HUES48 (cell line): ENCODE results near the gene CZIB.

Experiments
- H3K27ac ChIP-seq: one replicate; pipeline ENCODE4 v1.7.0; 2013; ENCODE audit warnings: low read depth, low read length, inconsistent platforms
- H3K27me3 ChIP-seq: 2 replicates; pipeline ENCODE4 v1.6.1; 2013; ENCODE audit warnings: mild to moderate bottlenecking, low read length; ENCODE audit not compliant: control insufficient read depth, insufficient read depth
- H3K36me3 ChIP-seq: 2 replicates; pipeline ENCODE4 v1.6.1; 2013; ENCODE audit warnings: low read length; ENCODE audit not compliant: control insufficient read depth, insufficient read depth
- H3K4me1 ChIP-seq: 2 replicates; pipeline ENCODE4 v1.6.1; 2013; ENCODE audit warnings: mild to moderate bottlenecking, low read length; ENCODE audit not compliant: control insufficient read depth, insufficient read depth
- H3K4me3 ChIP-seq: 2 replicates; pipeline ENCODE4 v1.5.1; 2013; ENCODE audit warnings: mild to moderate bottlenecking, low read depth, low read length
- H3K9ac ChIP-seq: 2 replicates; pipeline ENCODE4 v1.6.1; 2013; ENCODE audit warnings: mild to moderate bottlenecking, low read depth, low read length, moderate library complexity
- H3K9me3 ChIP-seq: 2 replicates; pipeline ENCODE4 v1.6.1; 2013; ENCODE audit warnings: low read length; ENCODE audit not compliant: control insufficient read depth, insufficient read depth

CZIB gene

GRCh38 chr1:53166912-53167311 lies 53.5 kb downstream of the CZIB start:
- no peaks in the 10 kb centered on the region for H3K9me3 ChIP-seq
- peaks cover 14% of the 10 kb centered on the region for H3K4me1 ChIP-seq
- no peak overlapping the region for H3K4me3 ChIP-seq
- H3K36me3 ChIP-seq: no peaks in the 10 kb centered on the region
- H3K27ac ChIP-seq: no peak overlapping the region
- H3K9ac ChIP-seq: no peak overlapping the region
- H3K27me3 ChIP-seq: no peaks in the 10 kb centered on the region

- no peaks in the 10 kb centered on the region for H3K27me3 ChIP-seq
- no peaks in the 10 kb centered on the region for H3K36me3 ChIP-seq
- H3K9me3 ChIP-seq: no peaks in the 10 kb centered on the region
- H3K4me3 ChIP-seq: no peak overlapping the region
- no peak overlapping the region for H3K27ac ChIP-seq
- no peak overlapping the region for H3K9ac ChIP-seq
- peaks cover 14% of the 10 kb centered on the region for H3K4me1 ChIP-seq
These were observed 54.1 kb downstream of the CZIB start for GRCh38 chr1:53166366-53166765.

- Histone ChIP-seq H3K4me1 (peaks cover 14% of the 10 kb centered on the region), H3K27ac (no peak overlapping the region)
These were observed 54.9 kb downstream of the CZIB start for GRCh38 chr1:53165408-53165961.

More at GRCh38 chr1:53165408-53165961, 54.9 kb downstream of the CZIB start:
- no peak overlapping the region for H3K4me3 ChIP-seq
- H3K9ac ChIP-seq: no peak overlapping the region
- H3K36me3 ChIP-seq: no peaks in the 10 kb centered on the region
- no peaks in the 10 kb centered on the region for H3K27me3 ChIP-seq
- H3K9me3 ChIP-seq: no peaks in the 10 kb centered on the region
